Mammary epithelial cell (primary cell): ENCODE measurements around the gene OR7A17.

Experiments
- EZH2 ChIP-seq: IDR thresholded peaks from 2 replicates; pipeline ENCODE4 v1.6.1; 2012; ENCODE audit warnings: low read length, inconsistent platforms, borderline replicate concordance
- TF ChIP-seq, protein P1 (sequence below), 2 donors: IDR thresholded peaks in 1 of 2; conservative IDR thresholded peaks in 1 of 2; 2 replicates each; pipeline ENCODE4 v1.5.1; 2011 to 2012; ENCODE audit warnings: inconsistent platforms in 2 of 2, low read length in 2 of 2, mild to moderate bottlenecking in 2 of 2, control low read depth in 1 of 2, low read depth in 1 of 2; ENCODE audit not compliant: insufficient read depth in 1 of 2; ENCODE audit errors: extremely low read depth in 1 of 2

DNA sequence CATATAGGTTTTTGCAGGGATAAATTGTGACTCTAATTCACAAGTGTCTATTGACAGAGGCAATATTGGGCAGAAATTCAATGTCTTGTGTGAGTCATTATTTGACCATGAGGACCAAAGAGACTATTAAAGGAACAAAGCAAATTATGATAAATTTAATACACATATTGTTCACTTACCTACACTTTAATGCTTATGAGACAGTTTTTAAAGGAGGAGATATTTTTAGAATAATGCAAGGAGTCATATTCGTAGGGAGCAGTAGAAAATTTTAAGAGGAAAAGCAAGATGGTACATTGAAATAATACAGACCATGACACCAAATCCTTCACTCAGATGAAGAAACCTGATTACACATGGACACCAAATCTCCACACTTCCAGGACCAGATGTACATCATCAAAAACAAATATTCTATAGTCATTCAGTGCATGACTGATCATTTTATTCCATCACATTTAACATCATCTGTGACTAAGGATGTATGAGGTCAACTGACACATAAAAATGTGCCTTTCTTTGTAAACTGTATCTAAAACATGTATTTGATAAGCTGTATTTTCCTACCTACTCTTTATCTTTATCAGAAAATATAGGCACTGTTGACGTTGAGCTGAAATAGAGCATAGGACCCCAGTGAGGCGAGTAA is 4.2 kb upstream of the OR7A17 start:
- TF ChIP-seq, protein P1, sequence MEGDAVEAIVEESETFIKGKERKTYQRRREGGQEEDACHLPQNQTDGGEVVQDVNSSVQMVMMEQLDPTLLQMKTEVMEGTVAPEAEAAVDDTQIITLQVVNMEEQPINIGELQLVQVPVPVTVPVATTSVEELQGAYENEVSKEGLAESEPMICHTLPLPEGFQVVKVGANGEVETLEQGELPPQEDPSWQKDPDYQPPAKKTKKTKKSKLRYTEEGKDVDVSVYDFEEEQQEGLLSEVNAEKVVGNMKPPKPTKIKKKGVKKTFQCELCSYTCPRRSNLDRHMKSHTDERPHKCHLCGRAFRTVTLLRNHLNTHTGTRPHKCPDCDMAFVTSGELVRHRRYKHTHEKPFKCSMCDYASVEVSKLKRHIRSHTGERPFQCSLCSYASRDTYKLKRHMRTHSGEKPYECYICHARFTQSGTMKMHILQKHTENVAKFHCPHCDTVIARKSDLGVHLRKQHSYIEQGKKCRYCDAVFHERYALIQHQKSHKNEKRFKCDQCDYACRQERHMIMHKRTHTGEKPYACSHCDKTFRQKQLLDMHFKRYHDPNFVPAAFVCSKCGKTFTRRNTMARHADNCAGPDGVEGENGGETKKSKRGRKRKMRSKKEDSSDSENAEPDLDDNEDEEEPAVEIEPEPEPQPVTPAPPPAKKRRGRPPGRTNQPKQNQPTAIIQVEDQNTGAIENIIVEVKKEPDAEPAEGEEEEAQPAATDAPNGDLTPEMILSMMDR (conservative IDR thresholded peaks at IDR 0.05 in 1 of 2, IDR thresholded peaks at IDR 0.05 in 1 of 2; ENCODE audit: extremely low read depth in 1 of 2, insufficient read depth in 1 of 2, low read depth in 1 of 2, low read length in 2 of 2) = no peak
- TF ChIP-seq EZH2 = no peak
